HL-60 (cell line): ENCODE results near the gene CABP7.

ENCODE experiments used
- SPI1 ChIP-seq: IDR thresholded peaks from 2 replicates; pipeline ENCODE4 v1.6.1; 2012; ENCODE audit warnings: low read depth, mild to moderate bottlenecking, borderline replicate concordance
- TF ChIP-seq, protein P1 (sequence below): IDR thresholded peaks from 2 replicates; pipeline ENCODE4 v1.6.1; 2012; ENCODE audit warnings: low read depth; ENCODE audit not compliant: insufficient replicate concordance

DNA sequence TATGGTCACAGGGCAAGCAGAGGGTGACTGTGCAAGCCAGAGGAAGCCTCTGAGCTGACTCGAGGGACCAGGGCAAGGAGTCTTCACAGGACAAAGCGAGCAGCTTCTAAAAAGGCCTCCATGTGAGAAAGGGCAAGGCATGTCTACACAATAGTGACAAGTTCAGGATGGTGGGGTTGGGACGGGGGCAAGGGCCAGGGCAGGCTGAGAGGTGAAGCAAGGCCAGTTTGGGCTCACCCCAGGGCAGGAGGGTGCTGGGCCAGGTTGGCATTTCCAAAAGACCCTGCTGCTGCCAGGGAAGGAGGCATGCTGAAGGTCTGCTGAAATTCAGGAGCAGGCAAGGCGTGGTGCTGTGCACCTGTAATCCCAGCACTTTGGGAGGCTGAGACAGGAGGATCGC, 12.3 kb upstream of the CABP7 start:
- TF ChIP-seq, protein P1, sequence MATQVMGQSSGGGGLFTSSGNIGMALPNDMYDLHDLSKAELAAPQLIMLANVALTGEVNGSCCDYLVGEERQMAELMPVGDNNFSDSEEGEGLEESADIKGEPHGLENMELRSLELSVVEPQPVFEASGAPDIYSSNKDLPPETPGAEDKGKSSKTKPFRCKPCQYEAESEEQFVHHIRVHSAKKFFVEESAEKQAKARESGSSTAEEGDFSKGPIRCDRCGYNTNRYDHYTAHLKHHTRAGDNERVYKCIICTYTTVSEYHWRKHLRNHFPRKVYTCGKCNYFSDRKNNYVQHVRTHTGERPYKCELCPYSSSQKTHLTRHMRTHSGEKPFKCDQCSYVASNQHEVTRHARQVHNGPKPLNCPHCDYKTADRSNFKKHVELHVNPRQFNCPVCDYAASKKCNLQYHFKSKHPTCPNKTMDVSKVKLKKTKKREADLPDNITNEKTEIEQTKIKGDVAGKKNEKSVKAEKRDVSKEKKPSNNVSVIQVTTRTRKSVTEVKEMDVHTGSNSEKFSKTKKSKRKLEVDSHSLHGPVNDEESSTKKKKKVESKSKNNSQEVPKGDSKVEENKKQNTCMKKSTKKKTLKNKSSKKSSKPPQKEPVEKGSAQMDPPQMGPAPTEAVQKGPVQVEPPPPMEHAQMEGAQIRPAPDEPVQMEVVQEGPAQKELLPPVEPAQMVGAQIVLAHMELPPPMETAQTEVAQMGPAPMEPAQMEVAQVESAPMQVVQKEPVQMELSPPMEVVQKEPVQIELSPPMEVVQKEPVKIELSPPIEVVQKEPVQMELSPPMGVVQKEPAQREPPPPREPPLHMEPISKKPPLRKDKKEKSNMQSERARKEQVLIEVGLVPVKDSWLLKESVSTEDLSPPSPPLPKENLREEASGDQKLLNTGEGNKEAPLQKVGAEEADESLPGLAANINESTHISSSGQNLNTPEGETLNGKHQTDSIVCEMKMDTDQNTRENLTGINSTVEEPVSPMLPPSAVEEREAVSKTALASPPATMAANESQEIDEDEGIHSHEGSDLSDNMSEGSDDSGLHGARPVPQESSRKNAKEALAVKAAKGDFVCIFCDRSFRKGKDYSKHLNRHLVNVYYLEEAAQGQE, result no peak
- no peak for TF ChIP-seq SPI1
